GM12891 (cell line): ENCODE measurements around the gene BNC2.

Experiments
- POLR2AphosphoS5 ChIP-seq: IDR thresholded peaks from 2 replicates; pipeline ENCODE4 v1.6.1; 2011; ENCODE audit warnings: low read depth, low read length, control low read depth
- TAF1 ChIP-seq: IDR thresholded peaks from 2 replicates; pipeline ENCODE4 v1.6.1; 2011; ENCODE audit warnings: low read depth, low read length, control low read depth

GRCh38 chr9:16710888-16711287 is 159.6 kb downstream of the BNC2 start:
- TF ChIP-seq POLR2AphosphoS5 (no peak), TAF1 (no peak)
